ENCODE results near the gene C17orf114.

- TF ChIP-seq CTCF (IDR thresholded peaks at IDR 0.05) (no peak), POLR2A (IDR thresholded peaks at IDR 0.05) (no peak)
Measured at GRCh38 chr17:4782652-4783051, 19.5 kb downstream of the C17orf114 start.

Measured in suprapubic skin (tissue), 3 donors.